ENCODE measurements around the gene AGBL4.

DNA sequence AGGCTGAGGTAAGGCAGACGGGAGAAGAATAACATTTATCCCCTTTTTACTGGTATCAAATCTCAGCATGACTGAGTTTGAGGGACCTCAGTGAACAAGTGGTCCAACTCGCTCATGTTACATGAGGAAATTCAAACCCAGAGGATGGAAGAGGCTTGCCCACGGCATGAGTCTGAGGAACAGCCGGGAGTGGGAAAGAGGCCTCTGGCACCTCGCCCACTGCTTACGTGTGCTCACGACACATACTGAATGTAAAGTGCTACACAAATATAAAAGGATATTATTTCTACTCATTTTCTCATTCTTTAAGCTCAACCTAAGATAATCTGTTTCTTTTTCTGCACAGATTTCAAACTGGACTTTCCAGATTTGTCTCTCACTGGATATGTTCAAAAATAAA lies 1261.8 kb downstream of the AGBL4 start:
- TF ChIP-seq, protein P1, sequence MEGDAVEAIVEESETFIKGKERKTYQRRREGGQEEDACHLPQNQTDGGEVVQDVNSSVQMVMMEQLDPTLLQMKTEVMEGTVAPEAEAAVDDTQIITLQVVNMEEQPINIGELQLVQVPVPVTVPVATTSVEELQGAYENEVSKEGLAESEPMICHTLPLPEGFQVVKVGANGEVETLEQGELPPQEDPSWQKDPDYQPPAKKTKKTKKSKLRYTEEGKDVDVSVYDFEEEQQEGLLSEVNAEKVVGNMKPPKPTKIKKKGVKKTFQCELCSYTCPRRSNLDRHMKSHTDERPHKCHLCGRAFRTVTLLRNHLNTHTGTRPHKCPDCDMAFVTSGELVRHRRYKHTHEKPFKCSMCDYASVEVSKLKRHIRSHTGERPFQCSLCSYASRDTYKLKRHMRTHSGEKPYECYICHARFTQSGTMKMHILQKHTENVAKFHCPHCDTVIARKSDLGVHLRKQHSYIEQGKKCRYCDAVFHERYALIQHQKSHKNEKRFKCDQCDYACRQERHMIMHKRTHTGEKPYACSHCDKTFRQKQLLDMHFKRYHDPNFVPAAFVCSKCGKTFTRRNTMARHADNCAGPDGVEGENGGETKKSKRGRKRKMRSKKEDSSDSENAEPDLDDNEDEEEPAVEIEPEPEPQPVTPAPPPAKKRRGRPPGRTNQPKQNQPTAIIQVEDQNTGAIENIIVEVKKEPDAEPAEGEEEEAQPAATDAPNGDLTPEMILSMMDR (IDR thresholded peaks at IDR 0.05): no peak
- no peak for TF ChIP-seq POLR2A (IDR thresholded peaks at IDR 0.05; ENCODE audit: low read depth)
- TF ChIP-seq POLR2AphosphoS5 (IDR thresholded peaks at IDR 0.05): no peak
- no peak for TF ChIP-seq EP300 (IDR thresholded peaks at IDR 0.05)
